Mucosa of rectum (tissue), 2 donors: ENCODE results near the gene PLCG2.

Experiments used
- H3K27ac ChIP-seq, 2 donors: one replicate each; pipeline ENCODE4 v1.7.0; 2013; ENCODE audit warnings: inconsistent platforms in 2 of 2, low read depth in 2 of 2, low read length in 2 of 2
- H3K27me3 ChIP-seq, 2 donors: one replicate each; pipeline ENCODE4 v1.7.0; 2013; ENCODE audit warnings: low read length in 2 of 2; ENCODE audit not compliant: control insufficient read depth in 2 of 2, insufficient read depth in 2 of 2
- H3K36me3 ChIP-seq, 2 donors: one replicate each; pipeline ENCODE4 v1.7.0; 2013; ENCODE audit warnings: low read length in 2 of 2; ENCODE audit not compliant: control insufficient read depth in 2 of 2, insufficient read depth in 2 of 2
- H3K4me1 ChIP-seq, 2 donors: one replicate each; pipeline ENCODE4 v1.7.0; 2013; ENCODE audit warnings: low read length in 2 of 2, mild to moderate bottlenecking in 1 of 2; ENCODE audit not compliant: control insufficient read depth in 2 of 2, insufficient read depth in 2 of 2
- H3K4me3 ChIP-seq, 2 donors: one replicate each; pipeline ENCODE4 v1.7.0; 2013; ENCODE audit warnings: low read length in 2 of 2
- H3K9ac ChIP-seq, 2 donors: one replicate each; pipeline ENCODE4 v1.7.0; 2013; ENCODE audit warnings: low read length in 2 of 2, low read depth in 1 of 2, mild to moderate bottlenecking in 1 of 2
- H3K9me3 ChIP-seq, 2 donors: one replicate each; pipeline ENCODE4 v1.7.0; 2013; ENCODE audit warnings: low read length in 2 of 2; ENCODE audit not compliant: control insufficient read depth in 2 of 2
- donor health status: healthy.
- donor health status: Normal muscosa, but diverticular disease.

PLCG2 gene

GRCh38 chr16:81823111-81823510 lies 44.0 kb downstream of the PLCG2 start:
- Histone ChIP-seq H3K9me3 (no peaks in the 10 kb centered on the region), H3K27me3 (no peaks in the 10 kb centered on the region), H3K27ac (peak overlapping the region; percentile 16 to 77), H3K36me3 (no peaks in the 10 kb centered on the region), H3K4me1 (peaks cover 0 to 6% of the 10 kb centered on the region in 2 donors), H3K9ac (no peak overlapping the region), H3K4me3 (no peak overlapping the region)

GRCh38 chr16:81823734-81824133 lies 44.6 kb downstream of the PLCG2 start:
- H3K27ac ChIP-seq: peak overlapping the region in 1 of 2 donors; percentile 77
- no peak overlapping the region for H3K4me3 ChIP-seq
- no peaks in the 10 kb centered on the region for H3K9me3 ChIP-seq
- no peaks in the 10 kb centered on the region for H3K36me3 ChIP-seq
- no peaks in the 10 kb centered on the region for H3K27me3 ChIP-seq
- H3K4me1 ChIP-seq: peaks cover 0 to 2% of the 10 kb centered on the region in 2 donors
- peak overlapping the region in 1 of 2 donors; percentile 24 for H3K9ac ChIP-seq

GRCh38 chr16:81826523-81826922 lies 47.4 kb downstream of the PLCG2 start:
- no peak overlapping the region for H3K4me3 ChIP-seq
- H3K27ac ChIP-seq: no peak overlapping the region
- H3K9me3 ChIP-seq: no peaks in the 10 kb centered on the region
- no peaks in the 10 kb centered on the region for H3K27me3 ChIP-seq
- peaks cover 0 to 2% of the 10 kb centered on the region in 2 donors for H3K4me1 ChIP-seq
- H3K9ac ChIP-seq: no peak overlapping the region
- no peaks in the 10 kb centered on the region for H3K36me3 ChIP-seq

GRCh38 chr16:81830845-81831540 lies 51.9 kb downstream of the PLCG2 start:
- Histone ChIP-seq H3K4me3 (peak overlapping the region in 1 of 2 donors; percentile 41), H3K9me3 (no peaks in the 10 kb centered on the region), H3K4me1 (peaks cover 2 to 6% of the 10 kb centered on the region in 2 donors), H3K9ac (no peak overlapping the region), H3K27ac (peak overlapping the region in 1 of 2 donors; percentile 67), H3K36me3 (no peaks in the 10 kb centered on the region), H3K27me3 (no peaks in the 10 kb centered on the region)

- Histone ChIP-seq H3K9me3 (no peaks in the 10 kb centered on the region), H3K36me3 (no peaks in the 10 kb centered on the region), H3K27ac (peak overlapping the region in 1 of 2 donors; percentile 67), H3K9ac (no peak overlapping the region), H3K27me3 (no peaks in the 10 kb centered on the region), H3K4me1 (peaks cover 2 to 6% of the 10 kb centered on the region in 2 donors), H3K4me3 (peak overlapping the region in 1 of 2 donors; percentile 41)
Measured at GRCh38 chr16:81831722-81832126, 52.6 kb downstream of the PLCG2 start.

GRCh38 chr16:81832801-81833547 lies 53.9 kb downstream of the PLCG2 start:
- Histone ChIP-seq H3K9me3 (no peaks in the 10 kb centered on the region), H3K4me3 (no peak overlapping the region), H3K4me1 (peaks cover 2 to 6% of the 10 kb centered on the region in 2 donors), H3K36me3 (no peaks in the 10 kb centered on the region), H3K9ac (no peak overlapping the region), H3K27ac (peak overlapping the region in 1 of 2 donors; percentile 56), H3K27me3 (no peaks in the 10 kb centered on the region)

GRCh38 chr16:81833751-81834150 lies 54.7 kb downstream of the PLCG2 start:
- Histone ChIP-seq H3K27me3 (peaks cover 0 to under 1% of the 10 kb centered on the region in 2 donors), H3K9me3 (no peaks in the 10 kb centered on the region), H3K36me3 (no peaks in the 10 kb centered on the region), H3K27ac (no peak overlapping the region), H3K4me3 (no peak overlapping the region), H3K9ac (no peak overlapping the region), H3K4me1 (peaks cover 2 to 6% of the 10 kb centered on the region in 2 donors)

- Histone ChIP-seq H3K27ac (no peak overlapping the region), H3K9me3 (no peaks in the 10 kb centered on the region), H3K9ac (no peak overlapping the region), H3K4me1 (peaks cover 2 to 6% of the 10 kb centered on the region in 2 donors), H3K36me3 (no peaks in the 10 kb centered on the region), H3K4me3 (no peak overlapping the region), H3K27me3 (peaks cover 0 to 2% of the 10 kb centered on the region in 2 donors)
Measured at GRCh38 chr16:81834868-81835267, 55.8 kb downstream of the PLCG2 start.

GRCh38 chr16:81836279-81837054 lies 57.4 kb downstream of the PLCG2 start:
- no peak overlapping the region for H3K4me3 ChIP-seq
- peaks cover 2 to 6% of the 10 kb centered on the region in 2 donors for H3K4me1 ChIP-seq
- H3K9me3 ChIP-seq: no peaks in the 10 kb centered on the region
- H3K9ac ChIP-seq: no peak overlapping the region
- H3K27ac ChIP-seq: peak overlapping the region; percentile 15 to 52
- peaks cover 0 to 2% of the 10 kb centered on the region in 2 donors for H3K27me3 ChIP-seq
- no peaks in the 10 kb centered on the region for H3K36me3 ChIP-seq
